GM04504 (cell line): Measurements from ENCODE around the gene TEKT5.
"Not testable (repeated sequence)": the region's sequence is repeated elsewhere in the genome, so short reads cannot be mapped to it uniquely, and the experiment has no call there.

Experiments
- DNase-seq: peaks from one replicate; pipeline ENCODE4 v3.0.0-alpha.2; 2012; ENCODE audit warnings: low read depth

Gene TEKT5

DNA sequence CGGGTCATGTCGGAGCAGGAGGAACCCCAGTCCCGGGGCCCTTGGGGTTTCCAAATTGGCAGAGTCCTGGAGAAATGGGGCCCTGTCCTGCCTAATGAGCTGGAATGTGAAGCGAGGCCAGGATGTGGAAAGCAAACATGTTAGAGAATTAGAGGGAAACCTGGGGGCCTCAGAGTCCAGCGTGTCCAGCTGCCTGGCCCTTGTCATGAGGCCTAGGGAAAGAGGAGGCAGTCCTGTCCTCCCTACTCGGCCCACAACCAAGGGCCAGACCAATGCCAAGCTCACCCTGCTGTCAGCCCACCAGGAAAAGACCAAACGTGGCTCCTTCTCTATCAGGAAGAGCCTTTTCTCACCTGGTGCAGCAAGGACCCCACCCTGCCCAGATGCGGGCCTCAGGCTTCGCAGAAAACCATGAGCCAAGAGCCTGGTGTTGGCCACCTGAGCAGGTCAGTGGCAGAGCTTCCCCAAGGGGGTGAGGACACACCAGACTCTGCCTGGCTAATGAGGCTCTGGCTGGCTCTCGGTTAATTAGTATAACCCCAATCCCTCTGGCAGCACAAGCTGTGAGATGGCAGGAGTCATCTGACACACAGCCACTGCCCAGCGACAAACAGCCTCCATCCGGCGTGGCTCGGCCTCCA, 10.1 kb downstream of the TEKT5 start:
- no peak for DNase-seq

DNA sequence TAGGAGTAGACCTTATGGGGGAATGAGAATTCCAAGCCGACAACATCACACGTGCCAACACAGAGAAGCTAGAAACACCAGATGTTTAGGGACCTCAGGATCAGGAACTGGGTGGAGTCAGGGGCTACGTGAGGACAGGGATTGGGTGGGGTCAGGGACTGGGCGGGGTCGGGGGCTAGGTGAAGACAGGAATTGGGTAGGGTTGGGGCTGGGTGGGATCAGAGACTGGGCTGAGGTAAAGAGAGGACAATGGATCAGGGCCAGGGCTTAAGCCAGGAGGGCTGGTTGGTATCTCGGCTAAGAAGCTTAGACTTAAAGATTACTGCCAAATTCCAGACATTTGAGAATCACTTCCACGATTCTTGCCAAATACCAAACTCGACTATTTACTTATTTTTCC, 11.6 kb downstream of the TEKT5 start:
- no peak for DNase-seq

DNA sequence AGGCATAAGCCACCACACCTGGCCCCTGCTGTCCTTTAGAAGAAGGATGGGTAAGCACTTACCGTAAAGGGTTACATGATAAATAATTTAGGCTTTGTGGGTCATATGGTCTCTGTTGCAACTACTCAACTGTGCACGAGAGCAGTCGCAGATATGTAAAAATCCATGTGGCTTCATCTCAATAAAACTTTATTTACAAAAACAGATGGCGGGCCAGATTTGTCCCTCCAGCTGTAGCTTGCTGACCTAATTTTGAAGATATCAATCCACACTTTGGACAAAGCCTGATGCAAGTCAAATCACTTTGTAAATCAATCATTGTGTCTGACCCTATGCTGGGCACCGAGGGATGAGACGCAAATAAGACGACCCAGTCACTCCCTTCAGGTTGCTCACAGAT, 12.1 kb downstream of the TEKT5 start:
- no peak for DNase-seq

DNA sequence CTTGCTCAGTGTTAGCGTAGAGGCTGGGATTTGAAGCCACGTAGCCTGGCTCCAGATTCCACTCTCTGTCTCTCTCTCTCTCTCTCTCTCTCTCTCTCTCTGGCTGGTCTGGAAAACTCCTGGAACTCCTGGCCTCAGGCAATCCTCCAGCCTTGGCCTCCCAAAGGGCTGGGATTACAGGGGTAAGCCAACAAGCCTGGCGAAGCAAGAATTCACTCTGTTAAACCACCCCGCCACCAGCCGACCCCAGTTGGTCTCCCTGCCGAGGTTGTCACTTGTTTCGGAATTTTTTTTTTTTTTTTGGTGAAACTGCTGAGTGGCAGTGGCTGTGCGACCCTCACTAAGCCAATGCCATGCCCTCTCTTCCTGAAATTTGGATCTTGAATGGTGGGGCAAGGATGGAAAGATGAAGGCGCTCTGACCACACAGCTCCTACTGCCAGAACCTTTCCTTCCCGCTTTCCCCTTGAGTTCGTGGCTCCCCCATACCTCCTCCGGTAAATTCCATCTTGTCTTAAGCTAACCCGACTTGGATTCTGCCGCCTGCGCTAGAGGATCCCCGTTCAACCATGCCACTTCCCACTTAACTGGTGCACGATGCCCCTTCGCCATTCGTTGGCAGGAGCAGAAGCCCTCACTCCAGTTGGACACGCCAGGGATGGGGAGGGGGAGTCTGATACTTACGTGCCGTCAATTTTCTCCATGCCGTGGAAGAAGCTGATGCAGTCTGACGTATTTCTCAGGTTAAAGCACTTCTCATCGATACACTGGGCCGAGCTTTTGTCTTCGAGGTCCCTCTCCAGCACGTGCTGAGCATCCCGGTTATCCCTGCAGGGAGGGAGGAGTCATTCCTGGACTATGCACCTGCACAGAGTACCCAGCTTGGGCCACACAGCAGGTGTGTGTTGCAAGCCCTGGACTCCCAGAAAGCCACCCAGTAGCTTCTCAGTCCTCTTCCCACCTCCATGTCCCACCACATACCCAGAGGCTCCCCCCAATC, 13.1 kb downstream of the TEKT5 start:
- no peak for DNase-seq

DNA sequence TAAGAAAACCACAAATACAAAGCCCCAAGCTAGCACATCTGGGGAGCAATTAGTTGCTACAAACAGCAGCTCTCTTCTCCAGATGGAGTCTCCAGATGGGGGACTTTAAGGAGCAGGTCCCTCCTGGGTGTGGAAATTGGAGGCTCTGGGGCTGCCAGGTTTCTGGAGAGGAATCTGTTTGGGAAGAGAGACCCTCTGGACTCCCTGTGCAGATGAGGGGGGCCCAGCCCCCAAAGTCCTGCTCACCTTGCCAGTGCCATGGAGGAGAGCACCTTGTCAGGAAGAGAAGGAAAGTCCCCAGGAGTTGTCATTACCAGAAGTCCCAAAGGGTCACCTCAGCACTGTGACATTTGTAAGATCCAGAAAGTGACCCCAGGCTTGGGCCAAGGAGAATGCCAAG, 14.8 kb downstream of the TEKT5 start:
- DNase-seq, result no peak

DNA sequence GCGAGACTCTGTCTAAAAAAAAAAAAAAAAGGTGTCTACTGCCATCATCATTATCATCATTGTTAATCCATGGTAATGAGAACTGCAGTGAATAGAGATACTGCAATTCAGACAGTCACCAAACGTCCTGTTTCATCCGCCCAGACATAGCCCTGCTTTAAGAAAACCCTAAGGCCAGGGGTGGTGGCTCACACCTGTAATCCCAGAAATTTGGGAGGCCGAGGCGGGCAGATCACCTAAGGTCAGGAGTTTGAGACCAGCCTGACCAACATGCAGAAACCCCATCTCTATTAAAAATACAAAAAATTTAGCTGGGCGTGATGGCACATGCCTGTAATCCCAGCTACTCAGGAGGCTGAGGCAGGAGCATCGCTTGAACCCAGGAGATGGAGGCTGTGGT, 15.3 kb downstream of the TEKT5 start:
- DNase-seq, result not testable (repeated sequence)

DNA sequence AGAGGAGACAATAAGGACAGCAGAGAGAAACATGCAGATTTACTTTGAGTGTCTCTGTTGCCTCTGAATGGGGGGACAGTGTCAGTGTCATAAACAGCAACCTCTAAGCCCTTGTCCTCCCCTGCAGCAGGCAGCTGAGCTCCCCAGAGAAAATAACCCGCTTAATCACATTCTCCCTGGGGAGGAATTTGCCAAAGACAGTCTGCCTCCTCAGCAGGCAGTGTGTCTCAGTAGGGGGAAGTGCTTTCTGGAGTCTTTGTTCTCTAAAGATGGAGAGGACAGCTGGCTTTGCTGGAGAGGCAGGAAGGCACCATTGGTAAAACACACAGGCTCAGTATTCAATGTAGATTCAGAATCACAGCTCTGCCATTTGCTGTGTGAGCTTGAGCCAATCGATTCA, 16.1 kb downstream of the TEKT5 start:
- DNase-seq, result no peak

DNA sequence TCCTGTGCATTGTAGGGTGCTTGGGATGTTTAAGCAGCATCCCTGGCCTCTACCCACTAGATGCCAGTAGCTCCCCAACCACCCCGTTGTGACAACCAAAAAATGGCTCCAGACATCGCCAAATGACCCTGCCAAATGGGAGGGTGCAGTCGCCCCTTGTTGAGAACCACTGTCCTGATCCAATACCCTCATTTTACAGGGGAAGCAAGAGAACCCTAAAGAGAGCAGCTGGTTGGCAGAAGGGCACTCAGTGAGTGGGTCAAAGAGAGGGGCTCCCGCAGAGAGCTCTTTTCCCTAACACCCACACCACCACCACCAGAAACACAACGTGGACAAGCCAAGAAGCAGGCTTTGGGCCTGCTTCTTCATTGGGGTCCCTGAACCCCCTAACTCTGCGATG, 18.4 kb downstream of the TEKT5 start:
- no peak for DNase-seq

DNA sequence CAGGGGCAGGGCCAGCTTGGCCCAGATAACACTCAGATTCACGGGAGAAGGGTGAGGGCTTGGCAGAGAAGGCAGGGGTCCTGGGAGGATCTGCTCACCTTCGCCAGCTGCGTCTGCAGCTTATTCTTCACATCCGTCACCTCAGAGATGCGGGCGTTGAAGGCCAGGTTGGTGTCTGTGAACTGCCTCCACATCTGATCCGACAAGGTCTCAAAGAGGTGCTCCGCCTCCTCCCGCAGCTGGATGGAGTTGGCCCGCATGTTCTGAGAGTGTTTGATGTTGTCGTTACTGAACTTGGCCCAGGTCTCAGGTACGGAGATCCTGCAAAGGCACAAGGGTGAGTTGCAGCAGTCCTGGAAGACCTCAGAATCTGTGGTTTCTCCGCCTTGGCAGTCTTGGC, 18.9 kb downstream of the TEKT5 start:
- DNase-seq, result no peak

DNA sequence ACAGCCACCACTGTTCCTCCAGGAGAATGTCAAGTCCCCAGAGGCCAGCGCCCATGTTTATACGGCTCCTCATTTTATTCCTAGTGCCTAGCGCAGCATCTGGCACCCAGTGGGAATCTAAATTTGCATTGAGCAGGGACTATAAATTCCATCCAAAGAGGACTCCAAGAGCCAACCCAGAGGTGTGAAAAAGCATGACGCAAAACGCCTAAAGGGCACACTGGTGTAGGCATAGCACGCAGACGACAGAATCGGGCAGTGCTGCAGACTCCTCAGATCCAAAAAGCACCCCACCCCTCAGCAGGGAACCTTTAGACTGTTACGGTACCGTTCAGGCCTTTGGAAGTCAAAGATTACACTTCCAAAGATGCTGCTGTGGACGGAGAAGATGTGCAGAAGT, 19.5 kb downstream of the TEKT5 start:
- no peak for DNase-seq

DNA sequence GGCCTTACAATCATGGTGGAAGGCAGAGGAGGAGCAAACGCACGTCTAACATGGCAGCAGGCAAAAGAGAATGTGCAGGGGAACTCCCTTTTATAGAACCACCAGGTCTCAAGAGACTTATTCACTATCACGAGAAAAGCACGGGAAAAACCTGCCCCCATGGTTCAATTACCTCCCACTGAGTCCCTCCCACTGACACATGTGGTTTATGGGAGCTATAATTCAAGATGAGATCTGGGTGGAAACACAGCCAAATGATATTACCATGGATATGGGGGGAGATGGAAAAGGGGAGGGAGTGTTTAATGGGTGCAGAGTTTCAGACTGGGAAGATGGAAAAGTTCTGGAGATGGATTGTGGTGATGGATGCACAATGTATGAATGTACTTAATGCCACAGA, 23.0 kb downstream of the TEKT5 start:
- no peak for DNase-seq

DNA sequence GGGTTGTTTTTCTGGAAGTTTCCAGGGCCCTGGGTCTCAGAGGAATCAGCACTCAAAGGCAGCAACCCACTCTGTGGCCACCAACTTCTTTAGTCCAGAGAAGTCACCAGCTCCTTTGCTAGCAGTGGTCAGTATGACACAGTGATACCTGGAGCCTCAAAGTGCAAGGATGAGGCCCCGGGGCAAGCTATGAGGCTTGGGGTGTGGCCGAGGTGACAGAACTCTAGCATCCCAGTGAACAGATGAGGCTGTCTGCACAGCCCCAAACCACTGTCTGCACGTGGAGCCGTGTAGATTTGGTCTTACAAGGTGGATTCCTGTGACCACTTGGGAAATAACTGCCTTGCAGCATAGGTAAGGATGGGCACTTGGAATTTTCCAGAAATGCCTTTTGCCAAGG, 24.9 kb downstream of the TEKT5 start:
- DNase-seq, result no peak

DNA sequence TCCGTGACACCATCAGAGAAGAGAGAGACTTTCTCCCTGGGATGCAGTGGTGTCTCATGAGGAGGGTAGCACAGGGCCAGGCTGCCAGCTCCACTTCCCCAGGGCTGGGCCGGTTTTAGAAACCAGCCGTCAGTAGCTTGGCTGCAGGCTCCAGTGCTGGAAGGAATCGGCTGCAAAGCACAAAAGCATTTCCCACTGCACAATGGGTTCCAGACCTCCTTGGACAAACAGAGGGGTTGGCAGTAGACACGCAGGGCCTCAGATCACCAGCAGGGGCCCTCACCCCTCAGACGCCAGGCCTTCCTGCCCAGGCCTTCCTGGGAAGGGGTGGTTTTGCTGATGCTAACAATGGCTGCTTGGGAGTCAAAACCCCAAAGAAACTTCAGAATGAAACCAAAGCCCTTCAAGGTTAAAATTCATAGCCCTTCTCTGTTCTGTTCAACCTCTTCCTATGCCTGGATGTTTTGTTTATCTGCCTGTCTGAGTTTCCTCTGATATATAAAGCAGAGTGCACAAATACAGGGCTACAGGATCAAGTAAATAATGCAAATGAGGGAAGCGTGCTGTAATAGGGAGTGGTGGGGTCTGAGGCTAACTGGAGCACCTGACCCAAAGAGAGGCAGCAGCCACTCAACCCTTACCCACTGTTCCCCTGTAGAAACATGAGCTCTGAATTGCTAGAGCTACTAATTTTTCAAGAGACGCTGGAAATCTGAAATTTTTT, 26.2 kb downstream of the TEKT5 start:
- DNase-seq, result no peak

DNA sequence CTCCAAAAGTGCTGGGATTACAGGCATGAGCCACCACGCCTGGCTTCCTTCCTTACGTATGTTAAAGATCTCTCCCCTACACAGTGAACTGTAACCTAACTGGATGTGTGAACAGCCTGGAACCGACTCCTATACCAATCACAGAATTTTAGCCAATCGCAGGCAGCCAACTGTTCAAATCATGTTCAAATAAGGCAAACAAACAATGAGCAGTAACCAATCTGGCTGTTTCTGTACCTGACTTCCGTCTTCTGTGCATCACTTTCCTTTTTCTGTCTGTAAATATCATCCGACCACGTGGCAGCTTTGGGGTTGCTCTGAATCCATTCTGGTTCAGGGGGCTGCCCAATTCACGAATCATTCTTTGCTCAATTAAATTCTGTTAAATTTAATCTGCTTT, 27.5 kb downstream of the TEKT5 start:
- DNase-seq, result no peak

DNA sequence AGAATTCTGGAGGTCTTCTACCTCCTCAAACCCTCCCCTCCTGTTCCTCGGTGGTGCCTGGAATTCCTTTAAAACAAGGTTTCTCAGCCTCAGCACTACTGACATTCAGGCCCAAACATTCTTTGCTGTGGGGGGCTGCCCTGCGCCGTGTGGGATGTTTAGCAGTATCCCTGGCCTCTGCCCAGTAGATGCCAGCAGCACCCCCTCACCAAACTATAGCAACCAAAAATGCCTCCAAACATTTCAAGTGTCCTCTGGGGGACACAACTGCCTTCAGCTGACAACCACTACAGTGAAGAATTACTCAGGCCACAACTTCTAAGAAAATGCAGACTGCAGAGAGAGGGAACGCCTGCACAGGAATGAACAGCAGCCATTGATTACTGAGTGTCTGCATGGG, 28.4 kb downstream of the TEKT5 start:
- no peak for DNase-seq

DNA sequence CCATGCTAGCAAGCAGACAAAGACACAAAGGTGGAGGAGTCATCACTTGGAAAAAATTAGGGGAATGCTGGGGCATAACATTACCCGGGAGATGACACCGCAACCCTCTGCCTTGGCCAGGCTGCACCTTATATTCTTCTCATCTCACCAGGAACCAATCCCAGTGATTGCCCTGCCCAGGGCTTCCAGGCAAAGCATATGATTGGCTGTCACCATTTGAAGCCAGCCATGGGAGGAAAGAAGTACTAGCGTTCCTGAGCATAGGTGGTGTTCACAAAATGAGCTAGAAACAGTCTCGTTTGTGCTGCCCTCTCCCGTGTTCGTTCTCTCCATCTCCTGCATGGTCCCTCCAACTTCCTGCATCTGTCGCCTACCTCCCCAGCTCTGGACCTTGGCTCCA, 29.6 kb downstream of the TEKT5 start:
- no peak for DNase-seq

DNA sequence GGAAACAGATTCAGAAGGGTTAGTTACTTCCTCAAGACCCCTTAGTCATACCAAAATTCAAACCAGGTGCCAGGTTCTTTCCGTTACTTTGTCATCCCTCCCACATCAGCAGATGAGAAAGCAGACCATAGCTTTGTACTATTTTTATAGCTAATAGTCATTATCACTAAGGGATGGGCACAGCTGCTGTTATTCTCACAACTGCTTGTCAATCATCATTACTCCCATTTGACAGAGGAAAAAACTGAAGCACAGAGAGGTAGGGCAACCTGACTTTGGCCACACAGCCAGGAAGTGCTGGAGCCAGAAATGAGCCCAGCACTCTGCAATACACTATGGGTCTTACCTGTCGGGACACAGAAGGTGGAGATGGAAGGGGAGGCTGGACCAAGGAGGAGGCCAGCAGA, 30.0 kb downstream of the TEKT5 start:
- no peak for DNase-seq

DNA sequence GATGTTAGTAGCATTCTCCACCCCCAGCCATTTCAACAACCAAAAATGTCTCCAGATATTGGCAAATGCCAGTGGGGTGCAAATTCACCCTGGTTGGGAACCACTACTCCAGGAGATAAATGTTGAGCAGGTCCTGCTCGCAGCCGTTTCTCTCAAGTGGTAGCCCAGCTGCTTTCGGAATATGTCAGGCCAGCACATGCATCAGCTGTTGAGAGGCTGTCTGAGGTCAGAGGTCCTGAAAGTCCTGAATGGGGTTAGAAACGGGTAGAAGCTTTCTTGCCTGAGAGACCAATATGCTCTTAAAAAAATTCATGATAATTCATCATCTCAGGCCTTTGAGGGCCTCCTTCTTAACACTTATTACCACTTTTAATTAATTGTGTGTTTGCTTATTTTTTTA, 31.0 kb downstream of the TEKT5 start:
- no peak for DNase-seq

DNA sequence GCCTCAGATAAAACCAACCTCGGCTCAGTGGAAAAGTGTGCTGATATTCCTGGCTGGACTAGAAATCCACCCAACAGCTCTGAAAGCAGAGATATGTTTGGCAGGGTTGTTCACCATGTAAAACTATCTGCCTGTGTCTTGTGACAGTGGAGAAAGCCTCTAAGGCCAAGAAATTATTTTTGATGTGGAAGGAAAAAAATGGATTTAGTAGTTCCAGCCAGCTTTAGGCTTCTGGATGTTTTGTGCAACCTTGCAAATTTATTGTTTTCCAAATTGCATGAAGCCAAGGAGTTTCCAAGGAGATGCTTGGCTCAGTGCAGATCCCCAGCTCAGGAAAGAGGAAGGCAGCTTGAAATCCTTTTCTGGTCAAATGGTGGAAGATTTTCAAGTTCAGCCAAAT, 31.6 kb downstream of the TEKT5 start:
- DNase-seq, result no peak

DNA sequence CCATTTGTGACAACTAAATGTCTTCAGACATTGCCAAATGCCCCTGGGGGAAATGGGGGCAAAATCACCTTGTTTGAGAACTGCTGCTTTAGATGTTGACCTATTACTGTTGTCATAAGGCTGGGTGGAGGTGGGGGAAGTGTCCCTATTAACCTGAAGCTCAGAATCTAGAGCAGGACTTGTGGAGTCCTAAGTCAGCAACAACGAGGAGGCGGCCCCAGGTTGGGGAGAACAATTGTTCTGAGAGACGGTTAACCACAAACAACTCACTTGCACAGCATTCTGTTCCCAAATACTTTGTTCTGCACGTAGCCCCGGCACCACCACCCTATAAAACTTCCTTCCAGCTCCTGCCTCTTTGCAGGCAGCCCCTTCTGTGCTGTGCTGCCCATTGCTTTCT, 32.5 kb downstream of the TEKT5 start:
- no peak for DNase-seq

DNA sequence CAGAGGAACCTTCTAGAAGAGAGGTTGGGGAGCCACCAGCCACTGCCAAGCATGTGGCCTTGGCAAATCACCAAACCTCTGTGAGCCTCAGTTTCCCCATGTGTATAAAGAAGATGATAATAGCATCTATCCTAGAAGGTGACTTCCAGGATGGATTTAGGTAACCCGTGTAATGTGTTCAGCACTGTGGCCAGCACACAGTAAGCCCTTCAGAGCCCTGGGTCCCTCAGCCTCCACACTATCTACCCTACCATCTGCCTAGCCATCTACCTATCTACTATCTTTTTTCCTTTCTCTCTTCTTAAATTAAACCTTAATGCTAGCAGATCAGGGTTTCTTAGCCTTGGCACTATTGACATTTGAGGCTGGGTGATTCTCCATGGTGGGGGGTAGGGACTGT, 33.0 kb downstream of the TEKT5 start:
- DNase-seq, result no peak

DNA sequence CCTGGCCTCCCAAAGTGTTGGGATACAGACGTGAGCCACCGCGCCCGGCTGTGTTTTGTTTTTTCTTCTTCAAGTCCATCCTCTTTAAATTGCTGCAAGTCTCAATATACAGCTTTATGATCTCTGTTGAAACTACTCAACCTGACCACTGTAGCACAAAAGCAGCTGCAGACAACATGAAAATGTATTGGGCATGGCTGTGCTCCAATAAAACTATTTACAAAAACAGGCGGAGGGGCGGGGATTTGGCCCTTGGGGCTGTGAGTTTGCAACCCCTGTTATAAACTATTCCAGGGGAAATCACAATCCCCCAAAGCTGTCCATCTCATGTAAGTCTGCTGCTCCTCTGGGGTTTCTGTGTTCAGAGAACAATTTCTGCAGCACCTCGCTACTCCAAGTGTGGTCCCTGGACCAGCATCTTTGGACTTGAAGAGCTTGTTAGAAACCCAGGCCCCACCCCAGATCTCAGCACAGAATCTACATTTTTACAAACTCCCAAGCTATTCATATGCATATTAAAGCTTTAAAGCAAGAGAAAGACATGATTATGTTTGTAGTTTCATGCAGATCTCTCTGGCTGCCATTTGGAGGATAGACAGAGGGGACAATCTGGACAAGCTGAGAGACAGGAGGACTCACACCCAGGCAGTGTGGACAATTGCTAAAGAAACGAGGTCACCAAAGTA, 33.6 kb downstream of the TEKT5 start:
- DNase-seq, result no peak
